ENCODE results near the gene AMIGO1.
A peak's percentile ranks its signal among the peaks of the same experiment; 100 is the strongest.

The AMIGO1 gene

GRCh38 chr1:109509176-109510134, at the start of gene AMIGO1:
Gene AMIGO1, minus strand, starts transcription at chr1:109509727. Its CDS starts 815 bp downstream, at chr1:109508912.
- no peaks in the 10 kb centered on the region for H3K36me3 ChIP-seq (ENCODE audit: insufficient read depth, low read length)
- no peaks in the 10 kb centered on the region for H3K9me3 ChIP-seq (ENCODE audit: low read length)
- peak within 1 kb of the TSS; percentile 84 for H2AFZ ChIP-seq (ENCODE audit: low read depth, low read length)
- no peaks in the 10 kb centered on the region for H3K27me3 ChIP-seq (ENCODE audit: insufficient read depth, low read length)
- peak within 1 kb of the TSS; percentile 85 for H3K4me3 ChIP-seq (ENCODE audit: low read length)
- peaks cover 13% of the 10 kb centered on the region for H3K4me1 ChIP-seq (ENCODE audit: insufficient read depth, low read length)

GRCh38 chr1:109557520-109557919, 48.0 kb upstream of the AMIGO1 start:
- Histone ChIP-seq H3K4me3 (ENCODE audit: low read length) (no peak overlapping the region), H2AFZ (ENCODE audit: low read depth, low read length) (no peak overlapping the region), H3K36me3 (ENCODE audit: insufficient read depth, low read length) (no peaks in the 10 kb centered on the region), H3K9me3 (ENCODE audit: low read length) (no peaks in the 10 kb centered on the region), H3K4me1 (ENCODE audit: insufficient read depth, low read length) (no peaks in the 10 kb centered on the region), H3K27me3 (ENCODE audit: insufficient read depth, low read length) (no peaks in the 10 kb centered on the region)

GRCh38 chr1:109556563-109556962, 47.0 kb upstream of the AMIGO1 start:
- Histone ChIP-seq H3K4me1 (ENCODE audit: insufficient read depth, low read length) (no peaks in the 10 kb centered on the region), H3K4me3 (ENCODE audit: low read length) (no peak overlapping the region), H3K27me3 (ENCODE audit: insufficient read depth, low read length) (no peaks in the 10 kb centered on the region), H3K36me3 (ENCODE audit: insufficient read depth, low read length) (no peaks in the 10 kb centered on the region), H2AFZ (ENCODE audit: low read depth, low read length) (no peak overlapping the region), H3K9me3 (ENCODE audit: low read length) (no peaks in the 10 kb centered on the region)

- Histone ChIP-seq H3K36me3 (ENCODE audit: insufficient read depth, low read length) (no peaks in the 10 kb centered on the region), H3K9me3 (ENCODE audit: low read length) (no peaks in the 10 kb centered on the region), H3K27me3 (ENCODE audit: insufficient read depth, low read length) (no peaks in the 10 kb centered on the region), H3K4me1 (ENCODE audit: insufficient read depth, low read length) (peaks cover 32% of the 10 kb centered on the region), H3K4me3 (ENCODE audit: low read length) (peak within 1 kb of the TSS; percentile 67), H2AFZ (ENCODE audit: low read depth, low read length) (peak within 1 kb of the TSS; percentile 2)
Measured at GRCh38 chr1:109548321-109549267, 39.1 kb upstream of the AMIGO1 start, which contains the start of gene GNAI3. Gene GNAI3, plus strand, starts transcription at chr1:109548615. Its CDS starts 106 bp downstream, at chr1:109548721.

- H2AFZ ChIP-seq (ENCODE audit: low read depth, low read length), result no peak overlapping the region
- no peaks in the 10 kb centered on the region for H3K27me3 ChIP-seq (ENCODE audit: insufficient read depth, low read length)
- no peaks in the 10 kb centered on the region for H3K36me3 ChIP-seq (ENCODE audit: insufficient read depth, low read length)
- peaks cover 32% of the 10 kb centered on the region for H3K4me1 ChIP-seq (ENCODE audit: insufficient read depth, low read length)
- peak overlapping the region; percentile 67 for H3K4me3 ChIP-seq (ENCODE audit: low read length)
- H3K9me3 ChIP-seq (ENCODE audit: low read length), result no peaks in the 10 kb centered on the region
Measured at GRCh38 chr1:109547463-109548320, 38.2 kb upstream of the AMIGO1 start.

- H3K4me1 ChIP-seq (ENCODE audit: insufficient read depth, low read length), result peaks cover 32% of the 10 kb centered on the region
- H3K36me3 ChIP-seq (ENCODE audit: insufficient read depth, low read length), result no peaks in the 10 kb centered on the region
- peak overlapping the region; percentile 67 for H3K4me3 ChIP-seq (ENCODE audit: low read length)
- no peaks in the 10 kb centered on the region for H3K9me3 ChIP-seq (ENCODE audit: low read length)
- no peaks in the 10 kb centered on the region for H3K27me3 ChIP-seq (ENCODE audit: insufficient read depth, low read length)
- peak overlapping the region; percentile 91 for H2AFZ ChIP-seq (ENCODE audit: low read depth, low read length)
Measured at GRCh38 chr1:109546311-109547109, 37.0 kb upstream of the AMIGO1 start.

- H3K9me3 ChIP-seq (ENCODE audit: low read length), result no peaks in the 10 kb centered on the region
- no peaks in the 10 kb centered on the region for H3K36me3 ChIP-seq (ENCODE audit: insufficient read depth, low read length)
- H3K4me3 ChIP-seq (ENCODE audit: low read length), result no peak overlapping the region
- peaks cover 24% of the 10 kb centered on the region for H3K4me1 ChIP-seq (ENCODE audit: insufficient read depth, low read length)
- peaks cover 17% of the 10 kb centered on the region for H3K27me3 ChIP-seq (ENCODE audit: insufficient read depth, low read length)
- H2AFZ ChIP-seq (ENCODE audit: low read depth, low read length), result no peak overlapping the region
Measured at GRCh38 chr1:109543988-109544735, 34.6 kb upstream of the AMIGO1 start.

GRCh38 chr1:109543283-109543987, 33.9 kb upstream of the AMIGO1 start:
- Histone ChIP-seq H3K27me3 (ENCODE audit: insufficient read depth, low read length) (peaks cover 23% of the 10 kb centered on the region), H3K36me3 (ENCODE audit: insufficient read depth, low read length) (no peaks in the 10 kb centered on the region), H3K4me3 (ENCODE audit: low read length) (no peak overlapping the region), H3K4me1 (ENCODE audit: insufficient read depth, low read length) (peaks cover 21% of the 10 kb centered on the region), H2AFZ (ENCODE audit: low read depth, low read length) (no peak overlapping the region), H3K9me3 (ENCODE audit: low read length) (no peaks in the 10 kb centered on the region)

- Histone ChIP-seq H3K4me3 (ENCODE audit: low read length) (no peak overlapping the region), H3K27me3 (ENCODE audit: insufficient read depth, low read length) (peaks cover 23% of the 10 kb centered on the region), H3K4me1 (ENCODE audit: insufficient read depth, low read length) (peaks cover 19% of the 10 kb centered on the region), H2AFZ (ENCODE audit: low read depth, low read length) (no peak overlapping the region), H3K9me3 (ENCODE audit: low read length) (no peaks in the 10 kb centered on the region), H3K36me3 (ENCODE audit: insufficient read depth, low read length) (no peaks in the 10 kb centered on the region)
Measured at GRCh38 chr1:109542657-109543056, 33.1 kb upstream of the AMIGO1 start.

- peaks cover 6% of the 10 kb centered on the region for H3K4me1 ChIP-seq (ENCODE audit: insufficient read depth, low read length)
- H3K4me3 ChIP-seq (ENCODE audit: low read length), result no peak overlapping the region
- H3K27me3 ChIP-seq (ENCODE audit: insufficient read depth, low read length), result peaks cover 23% of the 10 kb centered on the region
- no peaks in the 10 kb centered on the region for H3K9me3 ChIP-seq (ENCODE audit: low read length)
- no peaks in the 10 kb centered on the region for H3K36me3 ChIP-seq (ENCODE audit: insufficient read depth, low read length)
- no peak overlapping the region for H2AFZ ChIP-seq (ENCODE audit: low read depth, low read length)
Measured at GRCh38 chr1:109541102-109541501, 31.6 kb upstream of the AMIGO1 start.

- Histone ChIP-seq H3K9me3 (ENCODE audit: low read length) (no peaks in the 10 kb centered on the region), H3K36me3 (ENCODE audit: insufficient read depth, low read length) (no peaks in the 10 kb centered on the region), H3K27me3 (ENCODE audit: insufficient read depth, low read length) (peaks cover 23% of the 10 kb centered on the region), H2AFZ (ENCODE audit: low read depth, low read length) (no peak within 1 kb of the TSS), H3K4me1 (ENCODE audit: insufficient read depth, low read length) (peaks cover 8% of the 10 kb centered on the region), H3K4me3 (ENCODE audit: low read length) (no peak within 1 kb of the TSS)
Measured at GRCh38 chr1:109539676-109540075, 30.1 kb upstream of the AMIGO1 start, which contains the start of gene GPR61. Gene GPR61, plus strand, starts transcription at chr1:109539872. Its CDS starts 3,151 bp downstream, at chr1:109543023.
